ENCODE results near the gene KDR.

KDR gene

GRCh38 chr4:55029821-55030503 lies 95.4 kb downstream of the KDR start:
- DNase-seq (ENCODE audit: low spot score) = no peak

GRCh38 chr4:55029321-55029720 lies 96.1 kb downstream of the KDR start:
- no peak for DNase-seq (ENCODE audit: low spot score)
